CD8-positive, alpha-beta memory T cell (primary cell): ENCODE data around the gene CLCN1. TPM values are rescaled to one million over a fixed set of nuclear protein-coding genes. Genes with fewer than 3 reads are reported as not detected.

Experiments used
- CTCF ChIA-PET: fragments of 350-600 bp; sonication (Branson Sonifier 250); formaldehyde crosslinking; loops from one replicate; lab custom pipeline; 2021; ENCODE audit warnings: antibody characterized with exemption; lab: Charles Lee
- POLR2A ChIA-PET: fragments of 350-600 bp; sonication (Branson Sonifier 250); formaldehyde crosslinking; loops from one replicate; lab custom pipeline; 2021; ENCODE audit warnings: antibody characterized with exemption; lab: Charles Lee
- DNase-seq, 5 donors: peaks; one replicate each; pipeline versions ENCODE4 v3.0.0 to v3.0.0-alpha.2; 2020 to 2022; ENCODE audit warnings: mixed read lengths in 1 of 5
- H3K27ac ChIP-seq: one replicate; pipeline ENCODE4 v1.7.0; 2013; ENCODE audit warnings: low read depth, mild to moderate bottlenecking, low read length, moderate library complexity
- H3K27me3 ChIP-seq: 2 replicates; pipeline ENCODE4 v1.7.0; 2013; ENCODE audit warnings: low read length, mild to moderate bottlenecking; ENCODE audit not compliant: insufficient read depth, poor library complexity, severe bottlenecking
- H3K36me3 ChIP-seq: 2 replicates; pipeline ENCODE4 v1.7.0; 2013; ENCODE audit warnings: mild to moderate bottlenecking, low read length, moderate library complexity; ENCODE audit not compliant: insufficient read depth
- H3K4me1 ChIP-seq: 2 replicates; pipeline ENCODE4 v1.7.0; 2013; ENCODE audit warnings: mild to moderate bottlenecking, low read length, moderate library complexity; ENCODE audit not compliant: insufficient read depth
- H3K4me3 ChIP-seq: 2 replicates; pipeline ENCODE4 v1.7.0; 2013; ENCODE audit warnings: mild to moderate bottlenecking, low read length
- H3K9me3 ChIP-seq: 2 replicates; pipeline ENCODE4 v1.7.0; 2013; ENCODE audit warnings: mild to moderate bottlenecking, low read length
- H3K27ac Mint-ChIP-seq, 8 donors: one replicate each; pipeline ENCODE4 v1.8.0; 2020 to 2021; ENCODE audit warnings: mixed read lengths in 8 of 8, mild to moderate bottlenecking in 6 of 8, inconsistent platforms in 3 of 8, moderate library complexity in 3 of 8
- H3K27me3 Mint-ChIP-seq, 2 donors: one replicate each; pipeline ENCODE4 v1.8.0; 2020 to 2021; ENCODE audit warnings: mixed read lengths in 2 of 2, mild to moderate bottlenecking in 1 of 2, moderate library complexity in 1 of 2
- H3K36me3 Mint-ChIP-seq, 3 donors: one replicate each; pipeline ENCODE4 v1.8.0; 2020 to 2021; ENCODE audit warnings: mixed read lengths in 3 of 3, inconsistent platforms in 1 of 3, mild to moderate bottlenecking in 1 of 3
- H3K4me1 Mint-ChIP-seq, 3 donors: one replicate each; pipeline ENCODE4 v1.8.0; 2020 to 2021; ENCODE audit warnings: mixed read lengths in 3 of 3, inconsistent platforms in 1 of 3, mild to moderate bottlenecking in 1 of 3
- H3K4me3 Mint-ChIP-seq, 7 donors: one replicate each; pipeline ENCODE4 v1.8.0; 2020 to 2021; ENCODE audit warnings: mixed read lengths in 7 of 7, mild to moderate bottlenecking in 6 of 7, moderate library complexity in 4 of 7, inconsistent platforms in 2 of 7
- H3K9me3 Mint-ChIP-seq, 5 donors: one replicate each; pipeline ENCODE4 v1.8.0; 2020 to 2022; ENCODE audit warnings: mixed read lengths in 5 of 5, mild to moderate bottlenecking in 3 of 5, moderate library complexity in 2 of 5, inconsistent platforms in 1 of 5
- polyA plus RNA-seq: library from polyadenylated mRNA; unstranded; fragments of 300-500 nt; fragmentation: Illumina TruSeq; gene quantifications from one replicate; pipeline ENCODE4 v1.2.3, GENCODE V29; 2021
- total RNA-seq, 2 experiments: library from RNA; stranded (reverse); gene quantifications; one replicate each; pipeline ENCODE4 v1.2.3, GENCODE V29; 2021

Gene CLCN1
- total and polyA plus RNA-seq, 3 experiments from 2014 or later = 0.11 TPM; not detected in 2

DNA sequence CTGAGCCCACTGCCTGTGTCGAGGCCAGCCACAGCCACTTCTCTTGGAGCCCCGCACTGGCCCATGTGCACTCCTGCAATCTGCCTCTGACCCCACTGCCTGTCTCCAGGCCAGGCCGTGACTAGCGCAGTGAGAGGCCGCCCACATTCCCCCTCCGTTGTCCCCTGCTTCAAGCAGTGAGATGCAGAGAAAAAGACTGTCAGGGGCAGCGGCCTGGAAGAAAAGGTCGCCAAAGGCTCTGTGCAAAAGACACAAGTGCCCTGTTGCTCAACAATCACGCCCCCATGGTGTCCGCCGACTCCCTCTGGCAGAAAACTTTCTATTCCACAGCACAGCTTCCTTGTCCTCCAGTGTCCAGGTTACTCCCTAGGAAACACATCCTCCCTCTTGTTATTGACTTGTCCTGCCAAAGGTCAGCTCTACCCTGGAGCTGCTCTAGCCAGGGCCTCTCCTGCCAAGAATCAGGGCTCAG is 36.7 kb downstream of the CLCN1 start:
- Histone ChIP-seq H3K4me3 (no peak overlapping the region), H3K4me1 (no peaks in the 10 kb centered on the region), H3K9me3 (no peaks in the 10 kb centered on the region), H3K27ac (no peak overlapping the region), H3K36me3 (no peaks in the 10 kb centered on the region), H3K27me3 (no peaks in the 10 kb centered on the region)
- H3K4me3 Mint-ChIP-seq = no peak overlapping the region
- peak overlapping the region in 1 of 8 donors; percentile 68 for H3K27ac Mint-ChIP-seq
- peaks cover 0 to 5% (median 0%) of the 10 kb centered on the region in 3 donors for H3K4me1 Mint-ChIP-seq
- DNase-seq = no peak
- H3K36me3 Mint-ChIP-seq = no peaks in the 10 kb centered on the region
- ChIA-PET CTCF (no interaction called here), POLR2A (no interaction called here)
- H3K27me3 Mint-ChIP-seq = peaks cover 3 to 5% of the 10 kb centered on the region in 2 donors
- no peaks in the 10 kb centered on the region for H3K9me3 Mint-ChIP-seq

DNA sequence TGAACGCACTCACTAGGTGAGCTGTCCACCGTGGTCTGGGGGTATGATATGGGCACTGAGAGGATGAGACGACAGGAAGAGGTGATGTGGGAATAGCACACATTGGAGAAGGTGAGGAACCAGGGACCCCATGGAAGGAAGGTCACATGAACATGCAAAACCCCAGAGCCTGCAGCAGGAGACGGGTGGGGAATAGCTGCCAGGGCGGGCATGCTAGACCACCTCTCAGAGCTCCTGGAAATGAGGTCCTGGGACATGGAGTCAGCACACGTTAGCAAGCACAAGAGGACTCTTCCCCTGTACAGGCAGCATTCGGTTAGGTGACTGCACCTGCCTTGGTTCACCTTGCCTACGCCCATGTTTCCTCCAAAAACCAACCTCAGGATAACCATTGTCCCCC is 38.5 kb downstream of the CLCN1 start:
- H3K4me1 Mint-ChIP-seq = peaks cover 0 to 5% (median 0%) of the 10 kb centered on the region in 3 donors
- H3K27ac Mint-ChIP-seq = no peak overlapping the region
- no peaks in the 10 kb centered on the region for H3K9me3 ChIP-seq
- no peak for DNase-seq
- no peaks in the 10 kb centered on the region for H3K27me3 ChIP-seq
- no peaks in the 10 kb centered on the region for H3K4me1 ChIP-seq
- CTCF ChIA-PET = no interaction called here
- peaks cover 3 to 5% of the 10 kb centered on the region in 2 donors for H3K27me3 Mint-ChIP-seq
- H3K36me3 ChIP-seq = no peaks in the 10 kb centered on the region
- no peak overlapping the region for H3K4me3 Mint-ChIP-seq
- H3K4me3 ChIP-seq = no peak overlapping the region
- H3K27ac ChIP-seq = no peak overlapping the region
- H3K9me3 Mint-ChIP-seq = no peaks in the 10 kb centered on the region
- no peaks in the 10 kb centered on the region for H3K36me3 Mint-ChIP-seq
- POLR2A ChIA-PET = no interaction called here

DNA sequence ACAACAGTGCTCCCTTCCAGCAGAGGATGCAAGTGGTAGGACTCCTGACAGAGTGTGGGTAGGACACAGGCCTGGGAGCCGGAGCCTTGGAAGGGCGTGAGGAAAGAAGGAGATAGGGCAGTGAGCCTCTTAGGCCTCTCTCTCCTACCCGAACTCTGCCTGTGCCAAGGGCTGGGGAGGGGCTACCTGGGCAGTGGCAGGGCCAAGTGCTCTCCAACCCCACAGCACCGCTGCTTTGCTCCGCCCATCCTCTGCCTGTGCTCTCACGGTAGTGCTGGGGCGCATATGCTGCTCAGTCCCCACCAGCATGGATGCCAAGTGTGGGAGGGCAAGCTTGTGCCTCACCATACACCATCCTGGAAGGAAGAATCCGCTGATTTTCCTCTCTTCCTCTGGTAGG is 39.1 kb downstream of the CLCN1 start:
- no peak for DNase-seq
- no peak overlapping the region for H3K4me3 Mint-ChIP-seq
- no peak overlapping the region for H3K4me3 ChIP-seq
- CTCF ChIA-PET = interaction anchor here (1.0 to 2.4 kb wide), 4 partner anchors 10 to 115 kb away, joined by 3 to 9 read pairs (median 5); no protein-coding TSS in a partner anchor
- POLR2A ChIA-PET = interaction anchor here (1.0 kb wide), 1 partner anchor 21 kb away, joined by 4 read pairs; no protein-coding TSS in a partner anchor
- peak overlapping the region in 1 of 8 donors; percentile 60 for H3K27ac Mint-ChIP-seq
- H3K36me3 Mint-ChIP-seq = no peaks in the 10 kb centered on the region
- peaks cover 3 to 5% of the 10 kb centered on the region in 2 donors for H3K27me3 Mint-ChIP-seq
- peaks cover 0 to 5% (median 0%) of the 10 kb centered on the region in 3 donors for H3K4me1 Mint-ChIP-seq
- no peaks in the 10 kb centered on the region for H3K9me3 ChIP-seq
- no peaks in the 10 kb centered on the region for H3K4me1 ChIP-seq
- H3K36me3 ChIP-seq = no peaks in the 10 kb centered on the region
- no peaks in the 10 kb centered on the region for H3K27me3 ChIP-seq
- no peaks in the 10 kb centered on the region for H3K9me3 Mint-ChIP-seq
- H3K27ac ChIP-seq = no peak overlapping the region

DNA sequence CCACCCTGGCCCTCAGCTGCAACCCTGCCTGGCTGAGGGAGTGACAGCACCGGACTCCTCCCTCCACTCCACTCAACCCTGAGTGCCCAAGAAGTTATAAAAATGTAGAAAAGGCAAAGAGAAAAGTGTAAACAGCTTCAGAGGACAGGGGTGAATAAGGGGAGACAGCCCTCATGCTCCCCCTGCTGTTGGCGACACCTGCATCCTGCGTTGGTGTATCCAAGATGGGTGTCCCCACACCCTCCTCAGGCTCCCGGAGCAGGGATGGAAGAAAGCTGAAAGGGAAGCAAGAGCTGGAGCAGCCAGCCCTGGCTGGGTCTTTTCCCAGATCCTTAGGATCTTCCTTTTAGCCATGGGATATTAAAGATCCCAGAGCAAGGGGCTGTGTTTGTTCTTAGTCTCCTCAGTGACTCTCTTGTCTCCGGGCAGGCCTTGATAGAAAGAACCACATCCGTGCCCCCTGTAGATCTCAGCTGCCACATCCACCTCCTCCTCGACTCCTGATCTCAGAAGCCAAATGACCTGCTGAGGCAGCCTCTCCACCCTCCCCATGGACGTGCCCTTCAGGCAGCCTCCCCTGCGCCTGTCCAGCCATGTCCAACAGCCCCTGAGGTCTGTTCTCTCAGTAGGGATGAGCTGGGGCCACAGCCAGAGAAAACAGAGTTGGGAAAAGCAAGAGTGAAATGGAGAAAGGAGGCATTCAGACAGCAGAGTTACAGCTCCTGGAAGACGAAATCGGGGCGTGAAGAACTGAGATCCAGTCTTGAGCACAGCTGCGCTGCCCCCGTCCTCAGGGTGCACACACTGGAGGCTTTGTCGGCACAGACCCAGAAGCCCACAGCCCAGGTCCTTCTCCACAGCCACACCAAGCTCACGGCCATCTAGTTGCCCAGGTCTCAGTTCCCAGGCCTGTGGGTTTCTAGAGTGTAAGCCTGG is 39.8 kb downstream of the CLCN1 start:
- Mint-ChIP-seq H3K4me3 (no peak overlapping the region), H3K27me3 (peaks cover 5 to 6% of the 10 kb centered on the region in 2 donors), H3K36me3 (no peaks in the 10 kb centered on the region), H3K9me3 (no peaks in the 10 kb centered on the region), H3K4me1 (peaks cover 3 to 10% (median 5%) of the 10 kb centered on the region in 3 donors), H3K27ac (peak overlapping the region in 1 of 8 donors; percentile 60)
- no peak for DNase-seq
- ChIA-PET CTCF (interaction anchor here (1.0 to 3.1 kb wide), 6 partner anchors 10 to 115 kb away, joined by 3 to 11 read pairs (median 5); partner anchors contain the start of gene ZYX), POLR2A (interaction anchor here (1.0 kb wide), 1 partner anchor 20 kb away, joined by 4 read pairs; no protein-coding TSS in a partner anchor)
- Histone ChIP-seq H3K27ac (no peak overlapping the region), H3K27me3 (no peaks in the 10 kb centered on the region), H3K9me3 (no peaks in the 10 kb centered on the region), H3K36me3 (no peaks in the 10 kb centered on the region), H3K4me3 (no peak overlapping the region), H3K4me1 (no peaks in the 10 kb centered on the region)

DNA sequence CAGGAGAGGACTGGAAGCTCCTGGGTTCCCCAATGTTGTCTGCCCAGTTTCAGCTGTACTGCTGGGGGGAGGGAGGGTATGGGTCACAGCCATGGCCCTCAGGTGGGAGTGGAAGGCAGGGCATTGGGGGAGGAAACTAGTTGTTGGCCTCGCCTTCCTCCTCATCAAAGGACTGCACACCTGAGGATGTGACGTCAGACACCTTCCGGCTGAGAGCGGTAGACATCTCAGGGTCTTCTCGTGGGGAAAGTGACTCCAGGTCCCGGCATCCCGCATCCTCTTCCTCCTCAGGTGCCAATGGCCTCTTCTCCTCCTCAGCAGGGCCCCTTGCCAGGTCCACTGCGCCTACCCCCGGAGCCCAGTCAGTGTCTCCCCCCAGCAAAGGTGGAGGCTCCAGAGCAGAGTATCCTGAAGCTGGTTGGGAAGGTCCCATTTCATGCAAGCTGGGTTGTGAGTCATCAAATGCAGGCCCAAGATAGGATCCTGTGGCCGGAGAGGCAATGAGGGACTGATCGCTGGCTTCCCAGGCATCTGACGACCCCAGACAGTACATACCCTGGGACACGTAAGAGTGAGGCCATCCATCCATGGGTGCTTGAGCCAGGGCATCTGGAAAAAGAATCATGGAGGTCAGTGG is 40.6 kb downstream of the CLCN1 start:
- H3K4me1 Mint-ChIP-seq = peaks cover 3 to 10% (median 5%) of the 10 kb centered on the region in 3 donors
- ChIA-PET CTCF (interaction anchor here (1.1 to 3.1 kb wide), 5 partner anchors 11 to 116 kb away, joined by 3 to 11 read pairs (median 6); partner anchors contain the start of gene ZYX), POLR2A (no interaction called here)
- H3K36me3 ChIP-seq = no peaks in the 10 kb centered on the region
- H3K9me3 Mint-ChIP-seq = no peaks in the 10 kb centered on the region
- H3K27ac ChIP-seq = no peak overlapping the region
- H3K36me3 Mint-ChIP-seq = no peaks in the 10 kb centered on the region
- no peaks in the 10 kb centered on the region for H3K9me3 ChIP-seq
- peaks cover 5 to 8% of the 10 kb centered on the region in 2 donors for H3K27me3 Mint-ChIP-seq
- no peak for DNase-seq
- peak overlapping the region in 1 of 7 donors; percentile 66 for H3K4me3 Mint-ChIP-seq
- no peak overlapping the region for H3K4me3 ChIP-seq
- no peaks in the 10 kb centered on the region for H3K4me1 ChIP-seq
- no peaks in the 10 kb centered on the region for H3K27me3 ChIP-seq
- H3K27ac Mint-ChIP-seq = peak overlapping the region in 2 of 8 donors; percentile 47 to 76

DNA sequence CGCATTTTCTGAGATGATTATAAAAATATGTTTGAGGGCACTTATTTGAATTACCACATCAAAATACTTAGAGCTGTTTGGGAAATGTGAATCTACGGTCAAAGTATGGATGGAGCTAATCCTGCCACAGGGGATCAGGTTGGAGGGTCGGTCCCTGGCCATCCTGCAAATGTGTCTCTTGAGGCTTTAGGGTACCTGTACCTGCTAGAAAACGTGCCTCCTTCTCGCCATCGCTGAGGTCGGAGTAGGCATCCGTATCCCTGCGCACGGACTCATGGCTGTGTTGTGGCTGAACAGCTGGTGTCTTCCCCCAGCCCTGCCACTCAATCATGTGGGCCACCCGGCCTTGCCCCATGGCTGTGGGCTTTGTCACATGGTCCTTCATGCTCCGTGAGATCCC is 42.7 kb downstream of the CLCN1 start:
- Mint-ChIP-seq H3K4me1 (peaks cover 10 to 15% (median 11%) of the 10 kb centered on the region in 3 donors), H3K4me3 (peak overlapping the region in 1 of 7 donors; percentile 25), H3K27me3 (peaks cover 7 to 10% of the 10 kb centered on the region in 2 donors), H3K9me3 (no peaks in the 10 kb centered on the region), H3K36me3 (no peaks in the 10 kb centered on the region), H3K27ac (peak overlapping the region in 1 of 8 donors; percentile 32)
- Histone ChIP-seq H3K4me1 (peaks cover 7% of the 10 kb centered on the region), H3K9me3 (no peaks in the 10 kb centered on the region), H3K27me3 (peaks cover 8% of the 10 kb centered on the region), H3K4me3 (no peak overlapping the region), H3K27ac (no peak overlapping the region), H3K36me3 (no peaks in the 10 kb centered on the region)
- ChIA-PET POLR2A (no interaction called here), CTCF (interaction anchor here (1.2 to 3.1 kb wide), 3 partner anchors 10 to 22 kb away, joined by 3 to 12 read pairs (median 11); partner anchors contain the start of gene ZYX)
- DNase-seq = no peak

DNA sequence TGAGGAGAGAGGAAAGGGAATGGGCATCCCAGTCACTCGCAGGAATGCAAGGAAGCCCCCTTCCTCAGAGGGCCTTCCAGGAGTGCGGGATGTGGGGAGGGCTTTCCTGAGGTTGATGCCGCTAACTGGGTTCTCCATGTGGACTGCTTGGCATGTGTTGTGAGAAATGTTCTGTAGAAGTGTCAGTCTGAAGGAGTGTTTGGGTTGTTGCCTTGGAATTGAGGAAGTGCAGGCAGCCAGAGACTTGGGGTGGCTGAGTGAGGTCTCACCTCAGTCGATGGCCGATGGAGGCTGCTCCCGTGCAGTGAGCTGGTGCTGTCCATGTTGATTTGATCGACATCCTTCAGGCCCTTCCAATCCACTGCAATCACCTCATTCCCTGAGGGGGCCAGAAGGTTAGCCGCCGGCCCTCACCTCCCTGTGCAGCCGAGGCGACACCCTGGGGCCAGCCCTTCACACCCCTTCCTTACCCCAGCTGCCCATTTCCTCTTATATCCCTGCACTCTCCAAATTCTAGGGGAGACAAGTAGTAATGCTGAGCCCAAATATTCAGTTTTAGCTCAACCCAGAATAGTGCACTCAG is 44.0 kb downstream of the CLCN1 start:
- peak overlapping the region in 3 of 8 donors; percentile 39 to 66 (median 52) for H3K27ac Mint-ChIP-seq
- H3K4me3 Mint-ChIP-seq = peak overlapping the region in 6 of 7 donors; percentile 37 to 91 (median 80)
- DNase-seq = no peak
- Histone ChIP-seq H3K36me3 (no peaks in the 10 kb centered on the region), H3K9me3 (no peaks in the 10 kb centered on the region), H3K4me3 (no peak overlapping the region), H3K4me1 (peaks cover 7% of the 10 kb centered on the region), H3K27me3 (peaks cover 20% of the 10 kb centered on the region), H3K27ac (no peak overlapping the region)
- H3K9me3 Mint-ChIP-seq = no peaks in the 10 kb centered on the region
- H3K4me1 Mint-ChIP-seq = peaks cover 10 to 16% (median 11%) of the 10 kb centered on the region in 3 donors
- peaks cover 14 to 19% of the 10 kb centered on the region in 2 donors for H3K27me3 Mint-ChIP-seq
- no peaks in the 10 kb centered on the region for H3K36me3 Mint-ChIP-seq
- ChIA-PET POLR2A (no interaction called here), CTCF (interaction anchor here (0.8 to 3.4 kb wide), 6 partner anchors 12 to 119 kb away, joined by 3 to 12 read pairs (median 4); no protein-coding TSS in a partner anchor)
